Measurements from ENCODE around the gene B4GAT1. TPM values are rescaled to one million over a fixed set of nuclear protein-coding genes. Genes with fewer than 3 reads are reported as not detected.
A peak's percentile ranks its signal among the peaks of the same experiment; 100 is the strongest.
"Not testable (repeated sequence)": the region's sequence is repeated elsewhere in the genome, so short reads cannot be mapped to it uniquely, and the experiment has no call there.

Gene B4GAT1
- total and polyA plus RNA-seq, 2 donors (not counting 3 experiments of a cell fraction or from before 2014, with no cell fraction given), result 21.2 to 21.6 TPM

DNA sequence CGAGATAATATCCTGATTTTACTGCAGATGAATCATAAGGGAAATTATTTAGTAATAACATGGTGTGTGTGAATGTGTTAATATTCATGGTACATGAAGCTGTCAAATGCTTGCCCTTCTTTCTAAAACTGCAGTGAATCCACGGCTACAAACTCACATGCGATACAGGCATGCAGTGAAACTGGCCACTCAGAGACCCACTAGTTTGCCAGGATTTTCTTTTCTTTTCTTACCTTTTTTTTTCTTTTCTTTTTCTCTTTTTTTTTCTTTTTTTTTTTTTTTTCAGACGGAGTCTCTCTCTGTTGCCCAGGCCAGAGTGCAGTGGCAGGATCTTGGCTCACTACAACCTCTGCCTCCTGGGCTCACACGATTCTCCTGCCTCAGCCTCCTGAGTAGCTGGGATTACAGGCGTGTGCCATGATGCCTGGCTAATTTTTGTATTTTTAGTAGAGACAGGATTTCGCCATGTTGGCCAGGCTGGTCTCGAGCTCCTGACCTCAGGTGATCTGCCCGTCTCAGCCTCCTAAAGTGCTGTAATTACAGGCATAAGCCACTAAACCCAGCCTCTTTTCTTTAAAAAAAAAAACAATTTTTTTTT, 26.4 kb upstream of the B4GAT1 start:
- H3K4me2 ChIP-seq (ENCODE audit: insufficient read depth, low read length); POLR2A ChIA-PET; dilution Hi-C loops (cut with MboI; ENCODE audit: extremely low pct_ligation_motif_present, low sequenced_read_pairs); H4K20me1 ChIP-seq (replicated peaks; ENCODE audit: control insufficient read depth, extremely low read depth, insufficient read depth, low read length); H2AFZ ChIP-seq (ENCODE audit: low read depth, low read length); H3K36me3 ChIP-seq (ENCODE audit: control insufficient read depth in 2 of 2, extremely low read depth in 1 of 2, insufficient read depth in 2 of 2, low read length in 2 of 2); BruUV-seq (replicated peaks); H3K9me1 ChIP-seq (replicated peaks; ENCODE audit: control insufficient read depth, extremely low read depth, insufficient read depth, low read length); H3K9ac ChIP-seq (replicated peaks; ENCODE audit: extremely low read depth, insufficient read depth, low read length); H3K79me2 ChIP-seq (ENCODE audit: control insufficient read depth, insufficient read depth, low read length); H3K4me1 ChIP-seq (ENCODE audit: control insufficient read depth, extremely low read depth, insufficient read depth, low read length); intact Hi-C loops (cut with micrococcal nuclease); DNase-seq (ENCODE audit: low read depth, low spot score); H3K9me3 ChIP-seq (replicated peaks; ENCODE audit: control insufficient read depth, insufficient read depth, low read length); H3K27ac ChIP-seq (ENCODE audit: insufficient read depth, low read depth, low read length); H3K4me3 ChIP-seq (replicated peaks in 1 of 3; ENCODE audit: insufficient read depth in 1 of 3, low read depth in 1 of 3, low read length in 3 of 3): not testable (repeated sequence)
- FAIRE-seq, result peak; percentile 24
- H3K27me3 ChIP-seq (ENCODE audit: control insufficient read depth in 2 of 2, insufficient read depth in 2 of 2, low read length in 2 of 2), result peaks cover 10 to 16% of the 10 kb centered on the region in 2 experiments
- CTCF ChIA-PET, result interaction anchor here (0.7 to 5.3 kb wide), 3 partner anchors 10 to 65 kb away, joined by 5 to 65 read pairs (median 5); partner anchors contain the start of gene MRPL11

DNA sequence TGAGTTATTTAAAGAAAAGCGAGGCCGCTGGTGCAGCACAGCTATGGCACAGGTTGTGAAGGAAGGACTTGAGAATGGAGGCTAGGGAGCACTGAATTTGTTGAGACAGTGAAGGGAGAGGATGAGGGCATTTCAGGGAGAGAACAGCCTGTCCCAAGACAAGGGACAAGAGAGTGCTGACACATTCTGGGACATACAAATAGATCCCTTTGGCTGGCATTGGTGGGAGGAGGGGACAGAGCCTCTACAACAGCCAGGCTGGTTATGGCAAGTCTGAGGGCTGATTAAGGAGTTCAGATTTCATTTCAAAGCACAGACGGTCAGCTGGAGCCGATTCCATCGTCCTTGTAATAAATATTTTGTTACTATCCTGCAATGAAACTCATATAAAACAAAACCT, 25.8 kb upstream of the B4GAT1 start:
- no peak overlapping the region for H3K9ac ChIP-seq (replicated peaks; ENCODE audit: extremely low read depth, insufficient read depth, low read length)
- no peaks in the 10 kb centered on the region for H3K9me3 ChIP-seq (replicated peaks; ENCODE audit: control insufficient read depth, insufficient read depth, low read length)
- no peak overlapping the region for H2AFZ ChIP-seq (ENCODE audit: low read depth, low read length)
- ChIA-PET CTCF (interaction anchor here (5.3 kb wide), 1 partner anchor 14 kb away, joined by 65 read pairs; no protein-coding TSS in a partner anchor), POLR2A (no interaction called here)
- H4K20me1 ChIP-seq (replicated peaks; ENCODE audit: control insufficient read depth, extremely low read depth, insufficient read depth, low read length), result no peaks in the 10 kb centered on the region
- BruUV-seq (replicated peaks), result no TSS peak
- no peak overlapping the region for H3K27ac ChIP-seq (ENCODE audit: insufficient read depth, low read depth, low read length)
- H3K4me3 ChIP-seq (replicated peaks in 1 of 3; ENCODE audit: insufficient read depth in 1 of 3, low read depth in 1 of 3, low read length in 3 of 3), result no peak overlapping the region
- H3K36me3 ChIP-seq (ENCODE audit: control insufficient read depth in 2 of 2, extremely low read depth in 1 of 2, insufficient read depth in 2 of 2, low read length in 2 of 2), result no peaks in the 10 kb centered on the region
- no peak overlapping the region for H3K4me2 ChIP-seq (ENCODE audit: insufficient read depth, low read length)
- intact Hi-C loops (cut with micrococcal nuclease) (no loop called here), dilution Hi-C loops (cut with MboI; ENCODE audit: extremely low pct_ligation_motif_present, low sequenced_read_pairs) (no loop called here)
- no peaks in the 10 kb centered on the region for H3K79me2 ChIP-seq (ENCODE audit: control insufficient read depth, insufficient read depth, low read length)
- no peak for TF ChIP-seq FOS (IDR thresholded peaks at IDR 0.05; ENCODE audit: borderline replicate concordance, insufficient read depth, low read length)
- TF ChIP-seq, protein P1, sequence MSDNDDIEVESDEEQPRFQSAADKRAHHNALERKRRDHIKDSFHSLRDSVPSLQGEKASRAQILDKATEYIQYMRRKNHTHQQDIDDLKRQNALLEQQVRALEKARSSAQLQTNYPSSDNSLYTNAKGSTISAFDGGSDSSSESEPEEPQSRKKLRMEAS (IDR thresholded peaks at IDR 0.05; ENCODE audit: insufficient read depth, insufficient read length), result no peak
- no peak for TF ChIP-seq MYC (IDR thresholded peaks at IDR 0.05; ENCODE audit: low read depth, low read length)
- no peak for TF ChIP-seq POLR2AphosphoS5 (IDR thresholded peaks at IDR 0.05; ENCODE audit: insufficient read depth, low read depth, low read length)
- no peak for TF ChIP-seq JUN (IDR thresholded peaks at IDR 0.05; ENCODE audit: borderline replicate concordance, insufficient read depth, insufficient read length, low read depth)
- TF ChIP-seq, protein P2, sequence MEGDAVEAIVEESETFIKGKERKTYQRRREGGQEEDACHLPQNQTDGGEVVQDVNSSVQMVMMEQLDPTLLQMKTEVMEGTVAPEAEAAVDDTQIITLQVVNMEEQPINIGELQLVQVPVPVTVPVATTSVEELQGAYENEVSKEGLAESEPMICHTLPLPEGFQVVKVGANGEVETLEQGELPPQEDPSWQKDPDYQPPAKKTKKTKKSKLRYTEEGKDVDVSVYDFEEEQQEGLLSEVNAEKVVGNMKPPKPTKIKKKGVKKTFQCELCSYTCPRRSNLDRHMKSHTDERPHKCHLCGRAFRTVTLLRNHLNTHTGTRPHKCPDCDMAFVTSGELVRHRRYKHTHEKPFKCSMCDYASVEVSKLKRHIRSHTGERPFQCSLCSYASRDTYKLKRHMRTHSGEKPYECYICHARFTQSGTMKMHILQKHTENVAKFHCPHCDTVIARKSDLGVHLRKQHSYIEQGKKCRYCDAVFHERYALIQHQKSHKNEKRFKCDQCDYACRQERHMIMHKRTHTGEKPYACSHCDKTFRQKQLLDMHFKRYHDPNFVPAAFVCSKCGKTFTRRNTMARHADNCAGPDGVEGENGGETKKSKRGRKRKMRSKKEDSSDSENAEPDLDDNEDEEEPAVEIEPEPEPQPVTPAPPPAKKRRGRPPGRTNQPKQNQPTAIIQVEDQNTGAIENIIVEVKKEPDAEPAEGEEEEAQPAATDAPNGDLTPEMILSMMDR (IDR thresholded peaks at IDR 0.05; ENCODE audit: extremely low read depth in 1 of 2, insufficient read depth in 1 of 2, low read depth in 1 of 2, low read length in 2 of 2), result no peak
- no peak for TF ChIP-seq EZH2 (IDR thresholded peaks at IDR 0.05; ENCODE audit: borderline replicate concordance, low read depth, low read length, severe bottlenecking)
- no peak for TF ChIP-seq POLR2A (IDR thresholded peaks at IDR 0.05; ENCODE audit: low read depth, low read length)
- TF ChIP-seq GATA2 (IDR thresholded peaks at IDR 0.05; ENCODE audit: insufficient read depth, insufficient read length, low read depth, low read length), result no peak
- H3K27me3 ChIP-seq (ENCODE audit: control insufficient read depth in 2 of 2, insufficient read depth in 2 of 2, low read length in 2 of 2), result peaks cover 10 to 16% of the 10 kb centered on the region in 2 experiments
- H3K9me1 ChIP-seq (replicated peaks; ENCODE audit: control insufficient read depth, extremely low read depth, insufficient read depth, low read length), result no peaks in the 10 kb centered on the region
- DNase-seq (ENCODE audit: low read depth, low spot score) (no peak), FAIRE-seq (peak; percentile 15)
- peaks cover 7% of the 10 kb centered on the region for H3K4me1 ChIP-seq (ENCODE audit: control insufficient read depth, extremely low read depth, insufficient read depth, low read length)
